Hematopoietic multipotent progenitor cell treated with erythropoietin and hydrocortisone succinate and interleukin-3 and kit ligand, for 8 days (in vitro differentiated cells): ENCODE data around the gene MRPL42.
"Not testable (repeated sequence)": the region's sequence is repeated elsewhere in the genome, so short reads cannot be mapped to it uniquely, and the experiment has no call there.

Source experiments
- DNase-seq: peaks from one replicate; pipeline ENCODE4 v3.0.0-alpha.2; 2015

Gene MRPL42

DNA sequence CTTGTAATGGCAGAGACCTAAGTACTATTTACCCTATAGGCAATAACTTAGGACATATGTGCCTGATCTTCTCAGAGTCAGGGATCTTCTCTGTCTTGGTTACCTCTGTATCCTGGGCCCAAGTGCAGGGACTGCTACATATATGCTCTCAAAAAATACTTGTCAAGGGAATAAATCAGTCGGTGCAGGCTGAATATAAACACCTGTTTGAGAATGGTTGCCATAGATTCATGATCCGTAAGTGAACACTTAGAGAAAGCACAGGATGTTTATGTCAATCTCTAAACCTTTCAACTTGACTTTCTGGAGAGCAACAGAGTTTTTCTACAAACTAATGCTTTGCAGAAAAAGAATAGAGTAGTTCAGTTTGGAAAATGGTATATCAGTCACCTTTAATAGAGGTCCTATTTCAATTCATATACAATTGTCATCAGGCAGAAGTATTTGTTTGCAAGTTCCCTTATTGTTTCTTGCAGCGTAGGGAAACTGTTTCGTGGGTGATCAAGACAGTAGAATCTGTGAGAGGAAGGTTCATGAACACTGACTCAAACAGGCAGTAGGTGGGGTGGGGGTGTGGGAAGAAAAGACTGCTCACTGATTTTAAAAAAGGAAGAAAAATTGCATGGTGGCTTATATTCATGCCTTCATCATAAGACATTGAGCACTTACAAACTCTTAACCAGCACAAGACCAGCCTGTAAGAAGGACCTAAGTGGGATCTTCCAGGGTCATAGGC lies 19.6 kb upstream of the MRPL42 start:
- DNase-seq = no peak

DNA sequence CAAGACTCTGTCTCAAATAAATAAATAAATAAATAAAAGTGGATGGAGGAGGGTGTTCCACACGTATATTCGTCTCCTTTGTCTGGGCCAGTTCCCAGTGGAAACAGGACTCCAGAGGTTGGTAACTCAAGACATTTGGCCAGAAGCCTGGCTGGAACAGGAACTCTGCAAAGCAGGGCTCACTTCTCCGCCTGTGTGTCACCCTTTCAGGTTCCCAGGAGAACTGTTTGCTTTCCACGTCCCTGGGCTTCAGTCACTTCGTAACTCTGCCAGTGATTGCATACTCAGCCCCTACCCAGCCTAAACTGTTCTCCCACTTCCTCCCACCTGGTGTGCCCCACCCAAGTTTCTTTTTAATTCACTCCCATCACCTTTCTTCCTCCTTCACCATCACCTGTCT lies 18.5 kb upstream of the MRPL42 start:
- no peak for DNase-seq

DNA sequence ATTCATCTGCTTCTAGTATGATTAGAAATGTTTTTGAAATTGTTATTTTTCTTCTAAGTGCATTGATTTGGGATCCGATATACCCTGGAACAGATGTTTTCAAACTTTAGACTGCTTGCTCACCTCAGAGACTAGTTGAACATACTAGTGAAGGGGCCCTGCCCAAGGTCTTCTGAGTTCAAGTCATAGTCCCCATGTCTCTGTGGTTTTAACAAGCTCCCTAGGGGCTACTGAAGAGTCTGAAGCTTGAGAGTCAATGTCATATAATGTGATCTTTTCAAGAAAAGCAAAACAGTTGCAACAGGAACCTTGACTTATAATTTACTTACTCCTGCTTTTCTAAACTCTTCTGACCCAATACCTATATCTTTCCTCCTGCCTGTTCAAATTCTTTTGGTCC lies 18.0 kb upstream of the MRPL42 start:
- DNase-seq = no peak

DNA sequence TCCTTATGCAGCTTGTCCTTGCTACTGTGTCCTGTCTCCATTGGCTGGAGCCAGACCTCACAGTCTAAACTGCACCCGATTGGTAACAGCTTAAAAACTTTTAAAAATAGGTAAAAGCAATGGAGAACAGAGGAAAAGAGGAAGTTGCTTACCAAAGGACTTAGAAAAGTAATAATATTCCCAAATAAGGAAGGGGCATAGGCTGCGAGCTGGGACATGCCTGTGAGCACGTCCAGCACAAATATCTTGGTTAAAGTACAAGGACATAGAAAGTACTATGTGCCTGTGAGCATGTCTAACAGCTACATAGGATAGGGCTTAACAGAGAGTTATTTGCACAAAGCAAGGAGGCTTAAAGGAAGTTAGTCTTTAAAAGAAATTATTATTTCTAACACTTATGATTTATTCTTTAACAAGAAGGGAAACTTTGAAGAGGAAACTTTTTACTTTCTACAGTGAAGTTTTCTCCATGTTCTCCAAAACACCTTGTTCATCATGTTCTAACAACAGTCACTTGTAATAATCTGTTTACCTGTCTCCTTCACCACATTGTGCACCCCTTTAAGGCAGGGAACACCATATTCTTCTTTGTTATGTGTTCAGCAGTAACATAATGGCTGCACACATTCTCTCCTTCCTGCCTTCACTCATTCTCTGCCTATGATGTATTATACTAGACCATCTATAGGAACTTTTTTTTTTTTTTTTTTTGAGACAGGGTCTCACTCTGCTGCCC lies 15.7 kb upstream of the MRPL42 start:
- DNase-seq = no peak

DNA sequence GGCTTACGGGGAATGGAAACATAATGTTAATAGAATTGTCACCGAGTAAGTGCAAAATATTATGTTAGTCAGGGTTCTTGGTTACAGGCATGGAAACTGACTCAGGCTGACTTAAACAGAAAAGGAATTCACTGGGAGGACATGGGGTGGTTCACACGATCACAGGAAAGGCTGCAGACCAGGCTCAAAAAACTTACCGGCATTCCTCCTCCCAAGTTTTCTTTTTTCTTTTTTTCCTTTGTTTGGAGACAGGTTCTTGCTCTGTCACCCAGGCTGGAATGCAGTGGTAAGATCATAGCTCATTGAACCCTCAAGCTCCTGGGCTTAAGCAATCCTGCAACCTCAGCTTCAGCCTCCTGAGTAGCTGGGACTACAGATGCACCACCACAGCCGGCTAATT lies 13.7 kb upstream of the MRPL42 start:
- no peak for DNase-seq

DNA sequence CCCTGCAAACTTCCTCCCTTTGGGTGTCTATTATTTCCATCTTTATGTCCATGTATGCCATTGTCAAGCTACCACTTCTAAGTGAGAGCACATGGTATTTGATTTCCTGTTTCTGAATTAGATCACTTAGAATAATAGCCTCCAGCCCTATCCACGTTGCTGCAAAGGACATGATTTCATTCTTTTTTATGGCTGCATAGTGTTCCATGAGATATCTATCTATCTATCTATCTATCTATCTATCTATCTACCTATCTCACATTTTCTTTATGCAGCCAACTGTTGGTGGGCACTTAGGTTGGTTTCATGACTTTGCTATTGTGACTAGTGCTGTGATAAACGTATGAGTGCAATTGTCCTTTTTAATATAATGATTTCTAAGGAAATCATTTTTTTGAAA lies 11.2 kb upstream of the MRPL42 start:
- no peak for DNase-seq

DNA sequence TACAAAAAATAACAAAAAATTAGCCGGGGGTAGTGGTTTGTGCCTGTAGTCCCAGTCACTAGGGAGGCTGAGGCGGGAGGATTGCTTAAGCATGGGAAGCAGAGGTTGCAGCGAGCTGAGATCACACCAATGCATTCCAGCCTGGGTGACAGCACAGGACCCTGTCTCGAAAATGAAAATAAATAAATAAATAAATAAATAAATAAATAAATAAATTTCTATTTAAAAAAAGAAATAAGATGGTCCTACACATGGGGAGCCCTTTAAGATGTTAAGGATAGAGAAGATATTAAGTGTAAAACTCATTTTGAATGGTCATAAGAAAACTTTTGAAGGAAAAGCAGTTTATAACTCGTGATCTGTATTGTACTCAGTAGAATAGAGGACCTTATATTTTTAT lies 8.2 kb upstream of the MRPL42 start:
- DNase-seq = no peak

DNA sequence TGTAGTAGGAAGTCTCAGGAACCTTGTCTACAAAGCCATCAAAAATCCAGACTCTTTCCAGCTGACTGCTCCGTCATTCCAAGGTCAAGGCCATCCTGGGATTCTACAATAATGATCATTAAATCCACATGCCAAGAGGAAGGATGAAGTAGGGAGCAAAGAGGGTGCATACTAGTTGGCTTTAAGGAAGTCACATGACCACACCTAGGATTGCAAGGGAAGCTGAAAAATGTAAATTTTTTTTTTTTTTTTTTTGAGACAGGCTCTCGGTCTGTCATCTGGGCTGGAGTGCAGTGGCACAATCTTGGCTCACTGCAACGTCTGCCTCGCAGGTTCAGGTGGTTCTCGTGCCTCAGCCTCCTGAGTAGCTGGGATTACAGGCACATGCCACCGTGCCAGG lies 7.3 kb upstream of the MRPL42 start:
- DNase-seq = no peak

DNA sequence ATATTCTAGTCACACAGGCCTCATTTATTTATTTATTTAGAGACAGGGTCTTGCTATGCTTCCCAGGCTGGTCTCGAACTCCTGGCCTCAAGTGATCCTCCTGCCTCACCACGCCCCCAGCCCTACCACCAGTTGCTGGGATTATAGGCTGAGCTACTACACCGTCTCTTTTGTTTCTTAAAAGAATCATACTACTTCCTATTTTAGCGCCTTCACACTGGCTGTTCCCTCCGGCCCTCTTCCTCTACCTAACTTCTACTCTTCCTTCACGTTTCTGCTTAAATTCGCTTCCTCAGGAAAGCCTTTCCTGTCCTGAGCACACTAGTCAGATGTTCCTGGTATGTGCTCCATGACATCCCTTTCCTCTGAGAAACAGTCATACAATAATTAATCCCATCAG lies 6.4 kb upstream of the MRPL42 start:
- DNase-seq = no peak

DNA sequence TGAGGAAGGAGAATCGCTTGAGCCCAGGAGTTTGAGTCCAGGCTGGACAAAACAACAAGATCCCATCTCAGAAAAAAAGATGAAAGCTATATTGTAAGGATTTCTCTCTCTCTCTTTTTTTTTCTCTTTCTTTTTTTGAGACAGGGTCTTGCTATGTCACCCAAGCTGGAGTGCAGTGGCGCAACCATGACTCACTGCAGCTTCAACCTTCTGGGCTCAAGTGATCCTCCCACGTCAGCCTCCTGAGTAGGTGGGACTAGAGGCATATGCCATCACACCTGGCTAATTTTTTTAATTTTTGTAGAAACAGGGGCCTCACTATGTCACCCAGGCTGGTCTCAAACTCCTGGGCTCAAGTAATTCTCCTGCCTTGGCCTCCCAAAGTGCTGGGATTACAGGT lies 5.8 kb upstream of the MRPL42 start:
- DNase-seq = no peak

DNA sequence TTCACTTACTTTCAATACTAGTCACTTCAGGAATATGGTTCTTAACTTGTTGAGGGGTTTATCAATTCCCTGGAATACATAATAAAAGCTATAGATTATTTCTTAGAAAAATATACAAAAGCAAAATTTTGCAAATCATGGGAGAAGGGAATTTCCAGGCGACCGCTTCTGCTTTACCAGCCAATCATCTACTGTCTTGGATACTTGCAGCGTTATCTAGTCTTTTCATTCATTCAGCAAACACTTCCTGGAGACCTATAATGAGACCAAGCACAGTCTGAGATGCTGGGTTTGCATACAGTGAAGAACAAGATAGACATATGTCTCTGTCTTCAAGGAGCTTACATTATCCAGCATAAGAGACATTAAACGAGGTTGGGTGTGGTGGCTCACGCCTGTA lies 1.5 kb upstream of the MRPL42 start:
- DNase-seq = no peak

DNA sequence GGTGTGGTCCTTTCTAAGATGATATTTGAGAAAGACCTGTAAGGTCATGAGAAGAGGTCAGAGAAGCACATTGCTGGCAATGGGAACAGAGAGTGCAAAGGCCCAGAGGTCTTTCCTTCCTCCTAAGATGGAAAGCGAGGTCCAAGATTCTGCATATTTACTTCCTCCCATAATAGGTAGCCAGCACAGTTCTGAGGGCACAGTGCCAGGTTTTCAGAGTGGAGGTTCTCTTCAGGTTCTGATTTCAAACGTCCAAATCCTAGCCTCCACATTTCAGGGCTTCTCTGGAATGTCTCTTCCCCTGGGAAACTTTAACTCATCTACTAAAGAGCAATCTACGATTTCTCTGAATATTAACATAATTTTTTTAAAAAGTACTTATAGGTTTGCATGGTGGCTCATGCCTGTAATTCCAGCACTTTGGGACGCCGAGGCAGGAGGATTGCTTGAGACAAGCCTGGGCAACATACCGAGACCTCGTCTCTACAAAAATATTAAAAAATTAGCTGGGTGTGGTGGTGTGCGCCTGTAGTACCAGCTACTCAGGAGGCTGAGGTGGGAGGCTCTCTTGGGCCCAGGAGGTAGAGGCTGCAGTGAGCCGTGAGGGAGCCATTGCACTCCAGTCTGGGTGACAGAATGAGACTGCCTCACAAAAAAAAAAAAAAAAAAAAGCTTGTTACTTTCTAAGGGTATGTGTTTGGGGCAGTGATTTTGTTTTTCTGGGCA lies 526 bp upstream of the MRPL42 start:
- no peak for DNase-seq

DNA sequence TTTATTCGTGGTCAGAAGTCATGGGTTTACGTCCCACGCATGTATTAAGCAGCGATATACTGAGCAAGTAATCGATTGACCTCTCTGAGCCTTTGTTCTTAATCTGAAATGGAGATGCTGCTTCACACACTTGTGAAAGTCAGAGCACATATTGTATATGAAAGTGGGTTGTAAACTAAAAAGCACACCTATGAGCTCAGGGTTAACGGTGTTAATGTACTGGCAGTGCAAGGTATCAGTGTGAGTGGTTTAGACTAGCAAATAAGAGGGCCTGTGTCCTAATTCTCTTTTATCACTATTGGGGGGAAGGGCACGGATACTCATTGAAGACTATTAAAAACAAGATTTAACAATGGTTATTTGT lies 676 bp downstream of the MRPL42 start:
- DNase-seq = no peak

DNA sequence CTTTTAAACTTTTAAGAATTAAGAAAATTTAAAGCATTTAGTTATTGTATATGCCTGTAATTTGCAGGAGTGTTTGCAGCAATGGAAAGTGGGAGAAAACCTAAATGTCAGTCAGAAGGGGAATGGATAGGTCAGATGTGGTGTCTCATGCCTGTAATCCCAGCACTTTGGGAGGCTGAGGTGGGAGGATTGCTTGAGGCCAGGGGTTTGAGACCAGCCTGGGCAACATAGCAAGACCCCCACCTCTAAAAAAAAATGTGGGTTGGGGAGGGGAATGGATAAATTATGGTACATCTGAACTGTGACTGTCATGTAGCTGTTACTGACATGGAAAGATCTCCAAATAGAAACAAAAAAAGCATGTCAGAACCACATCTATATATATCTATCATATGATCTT lies 2.1 kb downstream of the MRPL42 start:
- DNase-seq = no peak

DNA sequence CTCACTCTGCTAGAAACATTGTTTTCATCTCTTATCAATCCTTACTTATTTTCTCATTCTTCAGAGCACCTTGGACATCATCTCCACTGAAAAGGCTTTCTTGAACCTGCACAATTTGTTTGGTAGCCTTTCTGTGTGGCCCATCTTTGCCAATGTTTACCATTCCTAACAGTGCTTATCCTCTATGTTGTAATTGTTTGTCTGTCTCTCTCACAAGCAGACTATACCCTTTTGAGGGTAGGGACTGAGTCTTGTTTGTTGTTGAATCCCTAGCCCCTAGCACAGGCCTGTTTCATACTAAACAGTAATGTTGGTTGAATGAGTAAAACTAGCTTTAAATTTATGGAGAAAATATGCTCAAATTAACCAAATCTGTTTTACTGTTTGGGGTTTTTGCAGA lies 9.2 kb downstream of the MRPL42 start:
- DNase-seq = no peak

DNA sequence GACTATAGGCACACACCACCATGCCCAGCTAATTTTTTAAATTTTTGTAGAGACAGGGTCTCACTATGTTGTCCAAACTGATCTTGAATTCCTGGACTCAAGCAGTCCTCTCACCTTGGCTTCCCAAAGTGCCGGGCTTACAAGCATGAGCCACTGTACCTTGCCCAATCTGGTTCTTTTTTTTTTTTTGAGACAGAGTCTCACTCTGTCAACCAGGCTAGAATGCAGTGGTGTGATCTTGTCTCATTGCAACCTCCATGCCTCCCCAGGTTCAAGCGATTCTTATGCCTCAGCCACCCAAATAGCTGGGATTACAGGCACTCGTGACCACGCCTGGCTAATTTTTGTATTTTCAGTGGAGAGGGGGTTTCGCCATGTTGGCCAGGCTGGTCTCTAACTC lies 15.4 kb downstream of the MRPL42 start:
- DNase-seq = no peak

DNA sequence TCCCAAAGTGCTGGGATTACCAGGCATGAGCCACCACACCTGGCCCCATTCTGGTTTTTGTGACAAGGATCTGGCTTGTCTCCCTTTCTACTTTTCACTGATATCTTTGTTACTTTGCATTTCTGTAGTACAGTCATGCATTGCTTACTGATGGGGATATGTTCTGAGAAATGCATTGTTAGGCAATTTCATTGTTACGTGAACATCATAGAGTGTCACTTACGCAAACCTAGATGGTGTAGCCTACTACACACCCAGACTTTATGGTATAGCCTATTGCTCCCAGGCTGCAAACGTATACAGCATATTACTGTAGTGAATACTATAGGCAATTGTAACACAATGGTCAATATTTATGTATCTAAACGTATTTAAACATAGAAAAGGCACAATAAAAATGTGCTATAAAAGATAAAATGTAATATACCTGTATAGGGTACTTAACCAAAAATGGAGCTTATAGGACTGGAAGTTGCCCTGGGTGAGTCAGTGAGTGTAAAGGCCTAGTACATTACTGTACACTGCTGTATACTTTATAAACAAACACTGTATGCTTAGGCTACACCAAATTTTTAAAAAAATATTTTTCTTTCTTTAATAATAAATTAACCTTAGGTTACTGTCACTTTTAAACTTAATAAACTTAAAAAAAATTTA lies 16.0 kb downstream of the MRPL42 start:
- DNase-seq = no peak

DNA sequence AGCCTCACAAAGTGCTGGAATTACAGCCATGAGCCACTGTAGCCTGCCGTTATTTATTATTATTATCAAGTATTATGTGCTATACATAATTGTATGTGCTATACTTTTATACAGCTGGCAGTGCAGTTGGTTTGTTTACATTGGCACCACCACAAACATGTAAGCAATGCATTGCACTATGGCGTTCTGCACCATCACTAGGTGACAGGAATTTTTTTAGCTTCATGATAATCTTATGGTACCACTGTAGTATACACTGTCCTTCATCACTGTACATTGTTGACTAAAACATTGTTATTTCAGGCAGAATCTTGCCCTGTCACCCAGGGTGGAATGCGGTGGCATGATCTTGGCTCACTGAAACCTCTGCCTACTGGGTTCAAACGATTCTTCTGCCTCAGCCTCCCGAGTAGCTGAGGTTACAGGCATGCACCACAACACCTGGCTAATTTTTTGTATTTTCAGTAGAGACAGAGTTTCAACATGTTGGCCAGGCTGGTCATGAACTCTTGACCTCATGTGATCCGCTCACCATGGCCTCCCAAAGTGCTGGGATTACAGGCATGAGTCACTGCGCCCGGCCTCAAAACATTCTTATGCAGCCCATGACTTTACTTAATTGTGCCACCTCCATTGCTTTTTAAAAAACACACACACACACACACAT lies 17.1 kb downstream of the MRPL42 start:
- no peak for DNase-seq

DNA sequence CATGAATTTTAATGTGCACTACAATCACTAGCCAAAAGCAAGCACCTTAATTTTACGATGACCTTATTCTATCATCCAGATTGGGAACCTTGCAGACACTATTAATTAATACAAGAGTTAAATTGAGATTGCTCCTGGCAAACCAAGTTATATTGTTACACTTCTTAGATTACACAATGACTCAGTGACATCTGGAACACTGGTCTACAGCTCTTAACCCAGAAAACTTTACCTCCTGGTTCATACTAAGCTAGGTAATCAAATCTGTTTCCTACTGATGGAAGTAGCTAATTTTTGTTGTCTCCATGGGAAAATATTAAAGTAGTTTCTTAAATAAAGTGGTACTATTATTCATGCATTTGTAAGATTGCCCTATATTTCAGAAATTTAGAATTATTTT lies 25.5 kb downstream of the MRPL42 start:
- not testable (repeated sequence) for DNase-seq

DNA sequence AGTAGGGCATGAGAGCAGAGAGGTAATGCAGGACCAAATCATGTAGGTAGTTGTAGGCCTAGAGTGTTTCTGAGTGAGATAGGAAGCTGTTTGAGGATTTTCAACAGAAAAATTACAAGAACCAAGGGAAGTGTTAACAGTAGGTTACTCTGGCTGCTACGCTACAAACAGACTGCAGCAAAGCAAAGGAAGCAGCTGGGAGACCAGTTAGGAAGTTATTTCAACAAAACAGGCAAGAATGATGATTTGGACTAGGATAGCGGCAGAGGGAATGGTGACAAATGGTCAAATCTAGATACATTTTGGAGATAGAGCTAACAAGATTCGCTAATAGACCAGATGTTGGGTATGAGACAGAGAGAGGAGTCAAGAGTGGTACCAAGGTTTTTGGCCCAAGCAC lies 26.8 kb downstream of the MRPL42 start:
- DNase-seq = no peak

DNA sequence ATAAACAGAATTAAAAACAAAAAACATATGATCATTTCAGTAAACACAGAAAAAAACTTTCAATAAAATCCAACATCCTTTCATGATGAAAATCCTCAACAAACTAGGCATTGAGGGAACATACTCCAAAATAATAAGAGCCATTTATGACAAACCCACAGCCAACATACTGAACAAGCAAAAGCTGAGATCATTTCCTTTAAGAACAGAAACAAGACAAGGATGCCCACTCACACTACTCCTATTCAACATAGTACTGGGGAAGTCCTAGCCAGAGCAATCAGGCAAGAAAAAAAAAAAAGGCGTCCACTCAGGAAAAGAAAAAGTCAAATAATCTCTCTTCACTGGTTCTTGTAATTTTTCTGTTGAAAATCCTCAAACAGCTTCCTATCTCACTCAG lies 30.1 kb downstream of the MRPL42 start:
- DNase-seq = no peak

DNA sequence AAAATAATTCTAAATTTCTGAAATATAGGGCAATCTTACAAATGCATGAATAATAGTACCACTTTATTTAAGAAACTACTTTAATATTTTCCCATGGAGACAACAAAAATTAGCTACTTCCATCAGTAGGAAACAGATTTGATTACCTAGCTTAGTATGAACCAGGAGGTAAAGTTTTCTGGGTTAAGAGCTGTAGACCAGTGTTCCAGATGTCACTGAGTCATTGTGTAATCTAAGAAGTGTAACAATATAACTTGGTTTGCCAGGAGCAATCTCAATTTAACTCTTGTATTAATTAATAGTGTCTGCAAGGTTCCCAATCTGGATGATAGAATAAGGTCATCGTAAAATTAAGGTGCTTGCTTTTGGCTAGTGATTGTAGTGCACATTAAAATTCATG lies 31.5 kb downstream of the MRPL42 start:
- not testable (repeated sequence) for DNase-seq

DNA sequence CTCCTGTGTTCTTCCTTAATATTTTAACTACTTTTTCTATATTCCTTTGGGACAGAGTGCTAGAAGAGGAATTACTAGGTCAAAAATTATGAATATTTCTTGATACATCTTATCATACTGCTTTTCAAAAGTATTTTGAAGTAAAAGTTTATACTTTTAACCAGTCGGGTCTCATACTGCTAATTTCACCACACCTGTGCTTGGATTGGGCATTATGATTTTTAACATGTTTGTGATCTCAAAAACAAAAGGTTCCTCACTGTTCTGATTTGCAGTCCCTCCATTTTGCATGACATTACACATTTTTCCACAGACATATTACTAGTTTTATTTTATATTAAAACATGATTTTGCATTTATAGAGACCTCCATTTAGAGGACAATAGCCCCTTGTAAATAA lies 32.9 kb downstream of the MRPL42 start:
- no peak for DNase-seq
